Measurements from ENCODE around the gene CMTM7. TPM values are rescaled to one million over a fixed set of nuclear protein-coding genes. Genes with fewer than 3 reads are reported as not detected.

Gene CMTM7
- total RNA-seq, 1 experiment from 2014 or later = 62.6 TPM

DNA sequence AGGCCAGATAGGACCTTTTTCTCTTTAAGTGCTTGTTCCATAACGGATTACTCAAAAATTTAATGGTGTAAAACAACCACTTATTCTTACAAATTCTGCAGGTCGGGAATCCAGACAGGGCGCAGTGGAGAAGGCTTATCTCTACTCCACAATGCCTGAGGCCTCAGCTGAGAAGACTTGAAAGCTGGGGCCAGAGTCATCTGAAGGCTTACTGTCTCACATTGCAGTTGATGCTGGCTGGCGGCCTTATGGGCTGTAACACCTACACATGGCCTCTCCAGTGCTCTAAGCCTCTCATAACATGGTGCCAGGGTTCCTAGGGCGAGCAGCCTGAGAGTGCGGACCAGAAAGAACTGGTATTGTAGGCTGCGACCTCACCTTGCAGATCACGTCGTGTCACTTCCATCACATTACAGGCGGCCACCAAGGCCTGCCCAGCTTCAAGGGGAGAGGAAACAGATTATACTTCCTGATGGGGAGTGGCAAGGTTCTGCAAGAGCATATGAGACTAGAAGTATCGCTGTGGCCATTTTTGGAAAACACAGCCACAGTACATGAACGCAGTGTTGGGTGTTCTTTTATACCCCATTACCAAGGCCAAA is 32.4 kb downstream of the CMTM7 start:
- intact Hi-C loops (cut with micrococcal nuclease) = no loop called here
- no peak overlapping the region for H2AFZ ChIP-seq (ENCODE audit: low read depth, low read length, poor library complexity, severe bottlenecking)
- peaks cover 0 to 5% of the 10 kb centered on the region in 2 experiments; a peak in 1 of 4 replicates for H3K36me3 ChIP-seq (ENCODE audit: control insufficient read depth in 1 of 2, insufficient read depth in 2 of 2, low read length in 2 of 2)
- TF ChIP-seq CEBPB (IDR thresholded peaks at IDR 0.05; ENCODE audit: low read depth) (no peak), TCF7L2 (IDR thresholded peaks at IDR 0.05; ENCODE audit: borderline replicate concordance, extremely low read depth, insufficient read depth, insufficient read length) (no peak), ELF1 (IDR thresholded peaks at IDR 0.05; ENCODE audit: borderline replicate concordance, low read depth) (no peak), SRF (IDR thresholded peaks at IDR 0.05; ENCODE audit: low read depth) (no peak), YY1 (IDR thresholded peaks at IDR 0.05; ENCODE audit: extremely low read depth, insufficient replicate concordance, low read depth, low read length) (no peak), JUND (IDR thresholded peaks at IDR 0.05) (no peak)
- TF ChIP-seq, protein P1, sequence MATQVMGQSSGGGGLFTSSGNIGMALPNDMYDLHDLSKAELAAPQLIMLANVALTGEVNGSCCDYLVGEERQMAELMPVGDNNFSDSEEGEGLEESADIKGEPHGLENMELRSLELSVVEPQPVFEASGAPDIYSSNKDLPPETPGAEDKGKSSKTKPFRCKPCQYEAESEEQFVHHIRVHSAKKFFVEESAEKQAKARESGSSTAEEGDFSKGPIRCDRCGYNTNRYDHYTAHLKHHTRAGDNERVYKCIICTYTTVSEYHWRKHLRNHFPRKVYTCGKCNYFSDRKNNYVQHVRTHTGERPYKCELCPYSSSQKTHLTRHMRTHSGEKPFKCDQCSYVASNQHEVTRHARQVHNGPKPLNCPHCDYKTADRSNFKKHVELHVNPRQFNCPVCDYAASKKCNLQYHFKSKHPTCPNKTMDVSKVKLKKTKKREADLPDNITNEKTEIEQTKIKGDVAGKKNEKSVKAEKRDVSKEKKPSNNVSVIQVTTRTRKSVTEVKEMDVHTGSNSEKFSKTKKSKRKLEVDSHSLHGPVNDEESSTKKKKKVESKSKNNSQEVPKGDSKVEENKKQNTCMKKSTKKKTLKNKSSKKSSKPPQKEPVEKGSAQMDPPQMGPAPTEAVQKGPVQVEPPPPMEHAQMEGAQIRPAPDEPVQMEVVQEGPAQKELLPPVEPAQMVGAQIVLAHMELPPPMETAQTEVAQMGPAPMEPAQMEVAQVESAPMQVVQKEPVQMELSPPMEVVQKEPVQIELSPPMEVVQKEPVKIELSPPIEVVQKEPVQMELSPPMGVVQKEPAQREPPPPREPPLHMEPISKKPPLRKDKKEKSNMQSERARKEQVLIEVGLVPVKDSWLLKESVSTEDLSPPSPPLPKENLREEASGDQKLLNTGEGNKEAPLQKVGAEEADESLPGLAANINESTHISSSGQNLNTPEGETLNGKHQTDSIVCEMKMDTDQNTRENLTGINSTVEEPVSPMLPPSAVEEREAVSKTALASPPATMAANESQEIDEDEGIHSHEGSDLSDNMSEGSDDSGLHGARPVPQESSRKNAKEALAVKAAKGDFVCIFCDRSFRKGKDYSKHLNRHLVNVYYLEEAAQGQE (IDR thresholded peaks at IDR 0.05; ENCODE audit: low read depth) = no peak
- TF ChIP-seq, protein P2, sequence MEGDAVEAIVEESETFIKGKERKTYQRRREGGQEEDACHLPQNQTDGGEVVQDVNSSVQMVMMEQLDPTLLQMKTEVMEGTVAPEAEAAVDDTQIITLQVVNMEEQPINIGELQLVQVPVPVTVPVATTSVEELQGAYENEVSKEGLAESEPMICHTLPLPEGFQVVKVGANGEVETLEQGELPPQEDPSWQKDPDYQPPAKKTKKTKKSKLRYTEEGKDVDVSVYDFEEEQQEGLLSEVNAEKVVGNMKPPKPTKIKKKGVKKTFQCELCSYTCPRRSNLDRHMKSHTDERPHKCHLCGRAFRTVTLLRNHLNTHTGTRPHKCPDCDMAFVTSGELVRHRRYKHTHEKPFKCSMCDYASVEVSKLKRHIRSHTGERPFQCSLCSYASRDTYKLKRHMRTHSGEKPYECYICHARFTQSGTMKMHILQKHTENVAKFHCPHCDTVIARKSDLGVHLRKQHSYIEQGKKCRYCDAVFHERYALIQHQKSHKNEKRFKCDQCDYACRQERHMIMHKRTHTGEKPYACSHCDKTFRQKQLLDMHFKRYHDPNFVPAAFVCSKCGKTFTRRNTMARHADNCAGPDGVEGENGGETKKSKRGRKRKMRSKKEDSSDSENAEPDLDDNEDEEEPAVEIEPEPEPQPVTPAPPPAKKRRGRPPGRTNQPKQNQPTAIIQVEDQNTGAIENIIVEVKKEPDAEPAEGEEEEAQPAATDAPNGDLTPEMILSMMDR (IDR thresholded peaks at IDR 0.05 in 2 of 3, conservative IDR thresholded peaks at IDR 0.05 in 1 of 3; ENCODE audit: borderline replicate concordance in 1 of 3, insufficient read depth in 1 of 3, low read depth in 2 of 3, low read length in 2 of 3) = no peak
- TF ChIP-seq, protein P3, sequence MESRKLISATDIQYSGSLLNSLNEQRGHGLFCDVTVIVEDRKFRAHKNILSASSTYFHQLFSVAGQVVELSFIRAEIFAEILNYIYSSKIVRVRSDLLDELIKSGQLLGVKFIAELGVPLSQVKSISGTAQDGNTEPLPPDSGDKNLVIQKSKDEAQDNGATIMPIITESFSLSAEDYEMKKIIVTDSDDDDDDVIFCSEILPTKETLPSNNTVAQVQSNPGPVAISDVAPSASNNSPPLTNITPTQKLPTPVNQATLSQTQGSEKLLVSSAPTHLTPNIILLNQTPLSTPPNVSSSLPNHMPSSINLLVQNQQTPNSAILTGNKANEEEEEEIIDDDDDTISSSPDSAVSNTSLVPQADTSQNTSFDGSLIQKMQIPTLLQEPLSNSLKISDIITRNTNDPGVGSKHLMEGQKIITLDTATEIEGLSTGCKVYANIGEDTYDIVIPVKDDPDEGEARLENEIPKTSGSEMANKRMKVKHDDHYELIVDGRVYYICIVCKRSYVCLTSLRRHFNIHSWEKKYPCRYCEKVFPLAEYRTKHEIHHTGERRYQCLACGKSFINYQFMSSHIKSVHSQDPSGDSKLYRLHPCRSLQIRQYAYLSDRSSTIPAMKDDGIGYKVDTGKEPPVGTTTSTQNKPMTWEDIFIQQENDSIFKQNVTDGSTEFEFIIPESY (IDR thresholded peaks at IDR 0.05; ENCODE audit: extremely low read depth, insufficient replicate concordance, low read length) = no peak
- peak overlapping the region; percentile 84; the same call in 1 of the 2 replicates for H3K4me2 ChIP-seq (ENCODE audit: low read length)
- no TSS peak for BruUV-seq (replicated peaks)
- no peaks in the 10 kb centered on the region for H3K9me3 ChIP-seq (ENCODE audit: control insufficient read depth in 1 of 2, insufficient read depth in 1 of 2, low read depth in 1 of 2, low read length in 2 of 2)
- no peaks in the 10 kb centered on the region for H4K20me1 ChIP-seq (ENCODE audit: insufficient read depth)
- no peak overlapping the region for H3K4me3 ChIP-seq (replicated peaks in 1 of 2; ENCODE audit: low read depth in 1 of 2, low read length in 2 of 2)
- H3K79me2 ChIP-seq (ENCODE audit: insufficient read depth, low read length) = peaks cover 96% of the 10 kb centered on the region
- no peaks in the 10 kb centered on the region for H3K27me3 ChIP-seq (ENCODE audit: insufficient read depth, low read length)
- ChIA-PET CTCF (no interaction called here), RAD21 (ENCODE audit: low non-redundant PET in 1 of 2, low total read pairs in 2 of 2, uncharacterized antibody in 2 of 2, unreplicated experiment in 2 of 2) (no interaction called here), POLR2A (interaction anchor here (0.9 kb wide), 1 partner anchor 12 kb away, joined by 3 read pairs; no protein-coding TSS in a partner anchor)
- DNase-seq (ENCODE audit: low read depth, low spot score) (no peak), ATAC-seq (no peak)
- H3K9me2 ChIP-seq (ENCODE audit: insufficient read depth) = no peaks in the 10 kb centered on the region; the same call in 1 of the 2 replicates
- no peak overlapping the region for H3K9ac ChIP-seq (ENCODE audit: low read length)
- peaks cover 52 to 85% of the 10 kb centered on the region in 2 experiments for H3K4me1 ChIP-seq (ENCODE audit: control insufficient read depth in 1 of 2, insufficient read depth in 2 of 2, low read length in 2 of 2)
- no peak overlapping the region for H3K27ac ChIP-seq (ENCODE audit: low read depth, low read length)

Measured in HCT116 (cell line).